ENCODE data around the gene SLC5A11.
"Not testable (repeated sequence)": the region's sequence is repeated elsewhere in the genome, so short reads cannot be mapped to it uniquely, and the experiment has no call there.

SLC5A11 gene

GRCh38 chr16:24836836-24837235 lies 8.9 kb upstream of the SLC5A11 start:
- no peak for DNase-seq (ENCODE audit: low read depth in 3 of 3)

GRCh38 chr16:24837969-24838368 lies 7.8 kb upstream of the SLC5A11 start:
- DNase-seq (ENCODE audit: low read depth in 3 of 3), result no peak

- DNase-seq (ENCODE audit: low read depth in 3 of 3), result no peak
Measured at GRCh38 chr16:24838554-24839266, 7.1 kb upstream of the SLC5A11 start.

GRCh38 chr16:24839347-24839972 lies 6.3 kb upstream of the SLC5A11 start:
- DNase-seq (ENCODE audit: low read depth in 3 of 3), result no peak

GRCh38 chr16:24841291-24841690 lies 4.5 kb upstream of the SLC5A11 start:
- no peak for DNase-seq (ENCODE audit: low read depth in 3 of 3)

- DNase-seq (ENCODE audit: low read depth in 3 of 3), result no peak
Measured at GRCh38 chr16:24844101-24845030, 1.4 kb upstream of the SLC5A11 start.

- not testable (repeated sequence) for DNase-seq (ENCODE audit: low read depth in 3 of 3)
Measured at GRCh38 chr16:24845031-24845365, 765 bp upstream of the SLC5A11 start.

GRCh38 chr16:24846548-24847357 lies 990 bp downstream of the SLC5A11 start:
- no peak for DNase-seq (ENCODE audit: low read depth in 3 of 3)

- DNase-seq (ENCODE audit: low read depth in 3 of 3), result no peak
Measured at GRCh38 chr16:24847358-24847664, 1.5 kb downstream of the SLC5A11 start.

GRCh38 chr16:24848065-24848464 lies 2.3 kb downstream of the SLC5A11 start:
- no peak for DNase-seq (ENCODE audit: low read depth in 3 of 3)

GRCh38 chr16:24849641-24850040 lies 3.9 kb downstream of the SLC5A11 start:
- no peak for DNase-seq (ENCODE audit: low read depth in 3 of 3)

GRCh38 chr16:24850289-24850938 lies 4.7 kb downstream of the SLC5A11 start:
- no peak for DNase-seq (ENCODE audit: low read depth in 3 of 3)

GRCh38 chr16:24851700-24852099 lies 5.9 kb downstream of the SLC5A11 start:
- DNase-seq (ENCODE audit: low read depth in 3 of 3), result peak; percentile 4 to 24 (median 11)

GRCh38 chr16:24852281-24852721 lies 6.5 kb downstream of the SLC5A11 start:
- DNase-seq (ENCODE audit: low read depth in 3 of 3), result no peak

GRCh38 chr16:24853169-24853824 lies 7.5 kb downstream of the SLC5A11 start:
- no peak for DNase-seq (ENCODE audit: low read depth in 3 of 3)

- no peak for DNase-seq (ENCODE audit: low read depth in 3 of 3)
Measured at GRCh38 chr16:24853830-24854229, 8.1 kb downstream of the SLC5A11 start.

GRCh38 chr16:24854607-24855171 lies 8.9 kb downstream of the SLC5A11 start:
- DNase-seq (ENCODE audit: low read depth in 3 of 3), result no peak

- no peak for DNase-seq (ENCODE audit: low read depth in 3 of 3)
Measured at GRCh38 chr16:24855678-24856077, 9.9 kb downstream of the SLC5A11 start.

- DNase-seq (ENCODE audit: low read depth in 3 of 3), result not testable (repeated sequence)
Measured at GRCh38 chr16:24856871-24857270, 11.1 kb downstream of the SLC5A11 start.
